Measurements from ENCODE around the gene MEGF6. TPM values are rescaled to one million over a fixed set of nuclear protein-coding genes. Genes with fewer than 3 reads are reported as not detected.
A peak's percentile ranks its signal among the peaks of the same experiment; 100 is the strongest.

The MEGF6 gene
- total RNA-seq, 5 donors from 2014 or later (not counting 1 experiment from before 2014, with no cell fraction given): 63.3 to 213 (median 193) TPM

DNA sequence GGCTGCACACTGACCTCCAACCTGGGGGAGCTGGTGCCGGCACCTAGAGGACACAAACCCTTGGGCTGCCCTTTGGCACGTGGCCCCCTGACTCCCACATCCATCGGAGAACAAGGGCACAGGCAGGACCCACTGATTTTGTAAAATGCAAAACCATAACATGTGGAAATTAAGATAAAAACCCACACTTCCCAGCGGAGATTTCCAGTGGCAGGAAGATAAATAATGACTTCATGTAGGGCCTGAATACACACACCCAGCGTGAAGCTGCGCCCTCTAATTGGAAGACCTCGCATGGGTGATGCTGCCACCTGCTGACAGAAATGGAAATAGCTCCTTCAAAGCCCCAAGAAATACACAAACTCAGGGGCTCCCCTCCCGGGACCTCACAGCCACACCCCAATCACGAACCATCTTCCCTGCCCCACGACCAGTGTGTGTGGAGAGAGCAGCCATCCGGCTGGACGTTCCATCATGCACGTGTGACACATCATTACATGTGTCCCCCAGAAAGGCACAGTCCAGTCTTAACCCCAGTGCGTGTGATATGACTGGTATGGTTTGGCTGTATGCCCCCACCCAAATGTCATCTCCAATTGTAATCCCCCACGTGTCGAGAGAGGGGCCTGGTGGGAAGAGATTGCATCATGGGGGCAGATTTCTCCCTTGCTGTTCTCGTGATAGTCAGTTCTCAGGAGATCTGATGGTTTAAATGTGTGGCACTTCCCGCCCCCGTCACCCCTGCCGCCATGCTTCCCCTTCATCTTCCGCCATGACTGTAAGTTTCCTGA is 7.8 kb upstream of the MEGF6 start:
- H3K4me3 ChIP-seq (ENCODE audit: control insufficient read depth in 1 of 2, extremely low read depth in 1 of 2, low read length in 1 of 2): no peak overlapping the region
- peaks cover 37 to 41% (median 38%) of the 10 kb centered on the region in 3 donors for H3K4me1 Mint-ChIP-seq
- CTCF ChIA-PET: interaction anchor here (0.9 to 2.2 kb wide), 8 partner anchors 22 to 167 kb away, joined by 3 to 9 read pairs (median 6); no protein-coding TSS in a partner anchor
- 30% methylated on average over 7 of the region's 21 CpGs for WGBS (ENCODE audit: insufficient coverage)
- DNase-seq (peak; percentile 50 to 90 (median 69)), ATAC-seq (replicated peaks in 1 of 4) (peak; percentile 85 to 90 (median 88))
- POLR2A ChIA-PET: interaction anchor here in 1 of 2 donors (0.6 kb wide), 1 partner anchor 60 kb away, joined by 4 read pairs; no protein-coding TSS in a partner anchor
- no peaks in the 10 kb centered on the region for H3K36me3 Mint-ChIP-seq
- H3K27me3 ChIP-seq (replicated peaks in 1 of 2; ENCODE audit: control insufficient read depth in 2 of 2, extremely low read depth in 1 of 2, insufficient read depth in 2 of 2, low read length in 1 of 2): peaks cover 0 to 20% of the 10 kb centered on the region in 2 experiments
- H3K9me3 Mint-ChIP-seq: no peaks in the 10 kb centered on the region
- peaks cover 0 to 2% of the 10 kb centered on the region in 2 donors for H3K27me3 Mint-ChIP-seq
- no peaks in the 10 kb centered on the region for H3K36me3 ChIP-seq (ENCODE audit: control insufficient read depth in 2 of 2, extremely low read depth in 1 of 2, insufficient read depth in 1 of 2, low read length in 1 of 2)
- no peak overlapping the region for H3K27ac ChIP-seq (ENCODE audit: low read length)
- peaks cover 7 to 33% of the 10 kb centered on the region in 2 experiments for H3K4me1 ChIP-seq (ENCODE audit: control insufficient read depth in 1 of 2, extremely low read depth in 1 of 2, insufficient read depth in 2 of 2, low read length in 2 of 2)
- H3K4me3 Mint-ChIP-seq: peak overlapping the region in 1 of 3 donors; percentile 31
- no peak overlapping the region for H3K27ac Mint-ChIP-seq
- H3K9me3 ChIP-seq: no peaks in the 10 kb centered on the region

DNA sequence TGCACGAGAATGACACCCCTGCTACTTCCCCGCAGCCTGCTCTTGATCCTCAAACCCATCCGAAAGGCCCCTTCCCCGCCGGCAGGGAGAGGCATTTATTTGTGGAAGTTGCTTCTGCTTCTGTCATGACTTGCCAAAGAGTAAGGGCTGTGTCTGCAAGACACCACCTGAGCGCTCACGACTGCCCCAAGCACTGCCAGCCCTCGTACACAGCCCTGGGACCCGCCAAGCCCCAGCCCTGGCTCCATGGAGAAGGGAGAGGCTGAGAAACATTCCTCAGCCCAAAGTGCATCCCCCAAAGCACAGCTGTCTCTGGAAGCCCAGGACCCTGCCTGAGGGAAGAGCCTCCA is 7.2 kb upstream of the MEGF6 start:
- ATAC-seq (replicated peaks in 1 of 4): peak in 1 of 4 experiments; percentile 8
- H3K27ac Mint-ChIP-seq: no peak overlapping the region
- 80% methylated on average over 2 of the region's 9 CpGs for WGBS (ENCODE audit: insufficient coverage)
- H3K4me1 Mint-ChIP-seq: peaks cover 31 to 36% (median 32%) of the 10 kb centered on the region in 3 donors
- POLR2A ChIA-PET: no interaction called here
- no peaks in the 10 kb centered on the region for H3K9me3 Mint-ChIP-seq
- Histone ChIP-seq H3K27me3 (replicated peaks in 1 of 2; ENCODE audit: control insufficient read depth in 2 of 2, extremely low read depth in 1 of 2, insufficient read depth in 2 of 2, low read length in 1 of 2) (peaks cover 0 to 25% of the 10 kb centered on the region in 2 experiments), H3K4me3 (ENCODE audit: control insufficient read depth in 1 of 2, extremely low read depth in 1 of 2, low read length in 1 of 2) (no peak overlapping the region), H3K9me3 (no peaks in the 10 kb centered on the region), H3K27ac (ENCODE audit: low read length) (no peak overlapping the region), H3K4me1 (ENCODE audit: control insufficient read depth in 1 of 2, extremely low read depth in 1 of 2, insufficient read depth in 2 of 2, low read length in 2 of 2) (peaks cover 5 to 27% of the 10 kb centered on the region in 2 experiments), H3K36me3 (ENCODE audit: control insufficient read depth in 2 of 2, extremely low read depth in 1 of 2, insufficient read depth in 1 of 2, low read length in 1 of 2) (no peaks in the 10 kb centered on the region)
- peaks cover 0 to 2% of the 10 kb centered on the region in 2 donors for H3K27me3 Mint-ChIP-seq
- no peaks in the 10 kb centered on the region for H3K36me3 Mint-ChIP-seq
- DNase-seq: no peak
- CTCF ChIA-PET: interaction anchor here (0.9 to 2.2 kb wide), 7 partner anchors 21 to 166 kb away, joined by 3 to 9 read pairs (median 6); no protein-coding TSS in a partner anchor
- H3K4me3 Mint-ChIP-seq: no peak overlapping the region

DNA sequence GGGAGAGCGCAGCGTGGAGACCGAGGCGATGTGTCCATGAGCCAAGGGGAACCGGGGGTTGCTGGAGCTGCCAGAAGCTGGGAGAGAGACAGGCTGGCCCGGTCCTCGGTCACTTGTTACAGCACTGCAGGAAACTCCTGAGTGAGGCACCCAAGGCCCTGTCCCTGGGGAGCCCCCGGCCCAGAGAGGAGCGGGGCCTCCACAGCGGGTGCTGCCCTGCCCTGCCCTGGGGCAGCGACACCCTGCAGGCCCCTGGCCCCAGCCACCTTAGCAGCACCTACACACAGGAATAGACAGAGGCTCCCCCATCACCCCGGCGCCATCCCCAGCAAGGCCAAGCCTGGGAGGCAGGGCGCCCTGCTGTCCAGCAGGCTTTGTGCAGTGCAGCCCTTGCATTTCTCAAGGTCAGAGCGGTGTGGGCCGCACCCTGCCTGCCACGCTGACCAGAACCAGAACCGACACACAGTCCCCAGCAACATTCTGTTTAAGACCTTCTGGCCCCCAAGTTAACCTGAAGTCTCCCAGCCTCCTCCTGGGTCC is 6.6 kb upstream of the MEGF6 start:
- Mint-ChIP-seq H3K4me3 (no peak overlapping the region), H3K9me3 (no peaks in the 10 kb centered on the region), H3K27me3 (peaks cover 2 to 3% of the 10 kb centered on the region in 2 donors), H3K4me1 (peaks cover 25 to 29% (median 26%) of the 10 kb centered on the region in 3 donors), H3K27ac (no peak overlapping the region), H3K36me3 (no peaks in the 10 kb centered on the region)
- Histone ChIP-seq H3K27ac (ENCODE audit: low read length) (no peak overlapping the region), H3K36me3 (ENCODE audit: control insufficient read depth in 2 of 2, extremely low read depth in 1 of 2, insufficient read depth in 1 of 2, low read length in 1 of 2) (no peaks in the 10 kb centered on the region), H3K9me3 (no peaks in the 10 kb centered on the region), H3K4me1 (ENCODE audit: control insufficient read depth in 1 of 2, extremely low read depth in 1 of 2, insufficient read depth in 2 of 2, low read length in 2 of 2) (peaks cover 2 to 21% of the 10 kb centered on the region in 2 experiments), H3K27me3 (replicated peaks in 1 of 2; ENCODE audit: control insufficient read depth in 2 of 2, extremely low read depth in 1 of 2, insufficient read depth in 2 of 2, low read length in 1 of 2) (peaks cover 0 to 25% of the 10 kb centered on the region in 2 experiments), H3K4me3 (ENCODE audit: control insufficient read depth in 1 of 2, extremely low read depth in 1 of 2, low read length in 1 of 2) (no peak overlapping the region)
- 82% methylated on average over 17 of the region's 18 CpGs for WGBS (ENCODE audit: insufficient coverage)
- ATAC-seq (replicated peaks in 1 of 4): no peak
- no peak for DNase-seq
- ChIA-PET POLR2A (no interaction called here), CTCF (no interaction called here)

DNA sequence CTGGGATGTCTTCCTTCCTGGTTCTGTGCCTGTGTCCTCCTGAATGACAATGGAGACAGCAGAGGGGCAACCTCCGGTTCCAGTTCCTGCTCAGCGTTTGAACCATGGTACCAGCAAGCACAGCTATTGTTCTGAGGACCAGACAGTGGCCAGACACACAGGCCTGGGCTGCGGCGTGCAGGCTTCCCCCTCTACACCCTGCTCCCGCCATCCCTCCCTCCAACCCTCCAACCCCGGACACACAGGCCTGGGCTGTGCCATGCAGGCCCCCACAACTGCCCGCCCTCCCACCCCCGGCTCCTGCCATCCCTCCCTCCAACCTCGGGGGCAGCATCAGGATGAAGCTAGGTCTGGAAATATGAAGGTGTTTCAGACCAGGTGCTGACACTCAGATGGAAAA is 5.6 kb upstream of the MEGF6 start:
- no peak for DNase-seq
- H3K4me1 ChIP-seq (ENCODE audit: control insufficient read depth in 1 of 2, extremely low read depth in 1 of 2, insufficient read depth in 2 of 2, low read length in 2 of 2): peaks cover 2 to 18% of the 10 kb centered on the region in 2 experiments
- Mint-ChIP-seq H3K4me3 (no peak overlapping the region), H3K9me3 (no peaks in the 10 kb centered on the region), H3K27ac (no peak overlapping the region), H3K4me1 (peaks cover 16 to 21% (median 19%) of the 10 kb centered on the region in 3 donors), H3K27me3 (peaks cover 2 to 3% of the 10 kb centered on the region in 2 donors), H3K36me3 (no peaks in the 10 kb centered on the region)
- no peaks in the 10 kb centered on the region for H3K36me3 ChIP-seq (ENCODE audit: control insufficient read depth in 2 of 2, extremely low read depth in 1 of 2, insufficient read depth in 1 of 2, low read length in 1 of 2)
- ChIA-PET CTCF (no interaction called here), POLR2A (no interaction called here)
- 95% methylated on average over 4 of the region's 9 CpGs for WGBS (ENCODE audit: insufficient coverage)
- no peaks in the 10 kb centered on the region for H3K9me3 ChIP-seq
- ATAC-seq (replicated peaks in 1 of 4): no peak
- no peak overlapping the region for H3K27ac ChIP-seq (ENCODE audit: low read length)
- no peak overlapping the region for H3K4me3 ChIP-seq (ENCODE audit: control insufficient read depth in 1 of 2, extremely low read depth in 1 of 2, low read length in 1 of 2)
- H3K27me3 ChIP-seq (replicated peaks in 1 of 2; ENCODE audit: control insufficient read depth in 2 of 2, extremely low read depth in 1 of 2, insufficient read depth in 2 of 2, low read length in 1 of 2): peaks cover 0 to 34% of the 10 kb centered on the region in 2 experiments

DNA sequence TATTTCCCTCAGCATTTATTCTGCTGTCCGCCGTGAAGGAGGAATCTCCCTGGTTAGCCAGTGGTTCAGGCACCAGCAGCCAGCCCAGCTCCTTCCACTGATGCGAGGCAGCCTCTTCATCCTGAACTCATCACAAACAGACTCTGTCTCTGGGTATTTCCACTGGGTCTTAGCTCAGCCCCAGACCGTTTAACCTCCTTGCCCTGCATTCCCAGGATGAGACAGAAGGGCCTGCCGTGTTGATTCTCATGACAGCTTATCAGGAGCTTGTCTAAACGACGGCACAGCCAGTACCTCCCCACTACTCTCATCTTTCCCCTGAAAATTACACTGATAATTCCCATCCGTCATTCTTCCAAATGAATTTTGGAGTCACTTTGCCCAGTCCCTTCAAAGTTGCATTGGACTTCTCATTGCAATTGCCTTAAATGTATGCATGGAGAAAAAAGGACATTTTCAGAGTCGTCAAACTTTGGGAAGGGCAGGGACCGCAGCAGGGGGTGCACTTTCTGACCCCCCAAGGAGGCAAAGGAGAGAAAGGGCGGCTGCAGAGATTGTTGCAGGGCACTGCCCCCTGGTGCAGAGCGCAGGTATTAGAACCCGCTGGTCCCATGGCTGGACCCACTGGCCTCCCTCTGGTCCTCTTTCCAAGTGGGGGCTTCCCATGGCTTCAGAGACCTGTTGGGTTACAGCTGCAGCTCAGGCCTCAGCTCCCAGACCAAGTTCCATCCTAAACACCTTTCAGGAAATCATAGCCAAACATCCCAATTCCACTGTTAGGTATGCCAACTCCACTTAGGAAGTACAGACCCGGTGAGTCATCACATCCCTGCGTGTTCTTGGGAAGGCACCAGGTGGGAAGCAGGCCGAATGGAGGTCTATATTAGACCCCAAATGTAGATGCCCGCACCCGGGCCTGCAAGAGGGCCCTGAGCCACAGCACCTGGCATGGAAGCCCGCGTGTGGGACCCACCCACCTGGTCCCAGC is 3.7 kb upstream of the MEGF6 start:
- Mint-ChIP-seq H3K36me3 (no peaks in the 10 kb centered on the region), H3K4me1 (peaks cover 10 to 19% (median 16%) of the 10 kb centered on the region in 3 donors), H3K27me3 (peaks cover 3 to 6% of the 10 kb centered on the region in 2 donors), H3K27ac (no peak overlapping the region), H3K4me3 (no peak overlapping the region), H3K9me3 (no peaks in the 10 kb centered on the region)
- no peaks in the 10 kb centered on the region for H3K9me3 ChIP-seq
- no peak overlapping the region for H3K27ac ChIP-seq (ENCODE audit: low read length)
- H3K4me1 ChIP-seq (ENCODE audit: control insufficient read depth in 1 of 2, extremely low read depth in 1 of 2, insufficient read depth in 2 of 2, low read length in 2 of 2): peaks cover 2 to 25% of the 10 kb centered on the region in 2 experiments
- DNase-seq (peak in 2 of 35 experiments; percentile 28 to 34), ATAC-seq (replicated peaks in 1 of 4) (no peak)
- ChIA-PET CTCF (interaction anchor here (0.6 to 1.2 kb wide), 3 partner anchors 51 to 144 kb away, joined by 3 read pairs; no protein-coding TSS in a partner anchor), POLR2A (interaction anchor here in 1 of 2 donors (0.6 kb wide), 1 partner anchor 57 kb away, joined by 4 read pairs; no protein-coding TSS in a partner anchor)
- no peak overlapping the region for H3K4me3 ChIP-seq (ENCODE audit: control insufficient read depth in 1 of 2, extremely low read depth in 1 of 2, low read length in 1 of 2)
- no peaks in the 10 kb centered on the region for H3K36me3 ChIP-seq (ENCODE audit: control insufficient read depth in 2 of 2, extremely low read depth in 1 of 2, insufficient read depth in 1 of 2, low read length in 1 of 2)
- H3K27me3 ChIP-seq (replicated peaks in 1 of 2; ENCODE audit: control insufficient read depth in 2 of 2, extremely low read depth in 1 of 2, insufficient read depth in 2 of 2, low read length in 1 of 2): peaks cover 0 to 47% of the 10 kb centered on the region in 2 experiments
- WGBS (ENCODE audit: insufficient coverage): 62% methylated on average over 15 of the region's 20 CpGs

DNA sequence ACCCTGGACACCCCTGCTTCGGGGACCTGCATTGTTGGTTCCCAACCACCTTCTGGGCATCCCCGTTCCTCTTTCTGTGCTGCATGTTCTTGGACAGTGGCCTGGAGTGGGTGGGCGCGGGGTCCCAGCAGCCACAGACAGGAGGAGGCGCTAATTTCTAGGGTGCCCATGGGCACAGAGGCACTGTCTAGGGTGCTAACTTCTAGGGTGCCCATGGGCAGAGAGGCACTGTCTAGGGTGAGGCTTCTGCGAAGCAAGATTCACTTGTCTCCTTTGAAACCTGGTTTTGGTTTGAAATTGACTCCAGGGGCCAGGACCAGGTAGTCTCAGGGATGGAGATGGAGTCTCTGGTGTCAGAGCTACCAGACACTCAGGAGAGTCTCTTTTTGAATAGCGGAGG is 815 bp upstream of the MEGF6 start:
- ChIA-PET CTCF (no interaction called here), POLR2A (no interaction called here)

More for the DNA sequence above, 815 bp upstream of the MEGF6 start:
- no peaks in the 10 kb centered on the region for H3K9me3 Mint-ChIP-seq
- Histone ChIP-seq H3K4me3 (ENCODE audit: control insufficient read depth in 1 of 2, extremely low read depth in 1 of 2, low read length in 1 of 2) (no peak overlapping the region), H3K36me3 (ENCODE audit: control insufficient read depth in 2 of 2, extremely low read depth in 1 of 2, insufficient read depth in 1 of 2, low read length in 1 of 2) (no peaks in the 10 kb centered on the region), H3K27me3 (replicated peaks in 1 of 2; ENCODE audit: control insufficient read depth in 2 of 2, extremely low read depth in 1 of 2, insufficient read depth in 2 of 2, low read length in 1 of 2) (peaks cover 0 to 66% of the 10 kb centered on the region in 2 experiments), H3K27ac (ENCODE audit: low read length) (no peak overlapping the region), H3K4me1 (ENCODE audit: control insufficient read depth in 1 of 2, extremely low read depth in 1 of 2, insufficient read depth in 2 of 2, low read length in 2 of 2) (peaks cover 0 to 19% of the 10 kb centered on the region in 2 experiments), H3K9me3 (no peaks in the 10 kb centered on the region)
- H3K36me3 Mint-ChIP-seq: no peaks in the 10 kb centered on the region
- H3K4me3 Mint-ChIP-seq: peak overlapping the region; percentile 73 to 79 (median 77)
- H3K27me3 Mint-ChIP-seq: peaks cover 3 to 21% of the 10 kb centered on the region in 2 donors
- DNase-seq: no peak
- H3K4me1 Mint-ChIP-seq: peaks cover 0 to 10% (median 9%) of the 10 kb centered on the region in 3 donors
- WGBS (ENCODE audit: insufficient coverage): 47% methylated on average over 7 of the region's 7 CpGs
- no peak overlapping the region for H3K27ac Mint-ChIP-seq
- no peak for ATAC-seq (replicated peaks in 1 of 4)
